Activated T-helper 17 cell treated with anti-CD3 and anti-CD28 coated beads, Interleukin-2, amount 50 U/mL, for 72 hours (primary cell): ENCODE data around the gene KIF5B. TPM values are rescaled to one million over a fixed set of nuclear protein-coding genes. Genes with fewer than 3 reads are reported as not detected.
"Not testable (repeated sequence)": the region's sequence is repeated elsewhere in the genome, so short reads cannot be mapped to it uniquely, and the experiment has no call there.

Experiments used
- ATAC-seq: fragments of 150-1000 bp; cut with Tn5 transposase; replicated peaks from 2 replicates; pipeline ENCODE4 v1.10.0; 2021; ENCODE audit warnings: mild to moderate bottlenecking, moderate library complexity
- H3K27ac Mint-ChIP-seq: one replicate; pipeline ENCODE4 v1.8.0; 2022; ENCODE audit warnings: mixed read lengths
- H3K27me3 Mint-ChIP-seq: one replicate; pipeline ENCODE4 v1.8.0; 2022; ENCODE audit warnings: mixed read lengths
- H3K36me3 Mint-ChIP-seq: one replicate; pipeline ENCODE4 v1.8.0; 2022; ENCODE audit warnings: low read depth, mild to moderate bottlenecking, mixed read lengths
- H3K4me1 Mint-ChIP-seq: one replicate; pipeline ENCODE4 v1.8.0; 2022; ENCODE audit warnings: mixed read lengths
- H3K4me3 Mint-ChIP-seq: one replicate; pipeline ENCODE4 v1.8.0; 2022; ENCODE audit warnings: mild to moderate bottlenecking, mixed read lengths
- H3K9me3 Mint-ChIP-seq: one replicate; pipeline ENCODE4 v1.8.0; 2022; ENCODE audit warnings: mixed read lengths
- total RNA-seq, 2 donors: library from RNA; stranded (reverse); gene quantifications; one replicate each; pipeline ENCODE4 v1.2.3, GENCODE V29; 2022

KIF5B gene
- total RNA-seq, 2 donors from 2014 or later, result 44.7 to 72.2 TPM

DNA sequence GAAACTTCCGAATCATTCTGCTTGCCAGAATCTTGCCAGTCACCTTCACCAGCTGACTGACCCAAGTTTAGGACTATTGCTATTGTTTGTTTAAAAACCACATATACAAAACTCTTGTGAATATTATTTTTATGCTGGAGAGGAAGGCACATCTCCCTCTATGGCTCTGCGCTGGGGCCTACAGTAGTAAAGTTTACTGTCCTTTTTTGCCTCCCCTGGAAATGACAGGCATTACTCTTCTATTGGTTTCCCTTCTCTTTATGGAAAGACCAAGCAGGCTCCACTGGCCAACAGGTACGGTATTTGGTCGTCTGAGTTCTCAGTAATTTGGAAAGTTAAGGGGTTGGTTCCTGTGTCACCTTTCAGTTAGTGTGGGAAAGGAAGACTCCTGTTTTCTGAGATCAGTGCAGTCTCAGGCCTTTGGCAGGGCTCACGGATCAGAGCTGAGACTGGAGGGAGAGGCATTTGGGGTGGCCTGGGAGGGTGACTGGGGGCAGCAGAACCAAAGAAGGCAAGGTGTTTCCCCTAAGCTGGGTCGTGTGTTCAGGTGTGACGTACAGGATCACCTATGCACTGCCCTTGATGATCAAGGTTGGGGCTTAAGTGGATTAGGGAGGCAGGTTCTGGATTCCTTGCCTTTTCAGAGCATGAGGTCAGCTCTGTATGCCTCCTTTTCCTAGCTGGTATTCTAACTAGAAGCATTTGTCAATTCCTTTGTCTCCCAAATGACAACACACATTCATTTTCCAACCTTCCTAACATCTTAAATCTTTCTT lies 16.0 kb upstream of the KIF5B start:
- H3K4me3 Mint-ChIP-seq, result no peak overlapping the region
- peaks cover 5% of the 10 kb centered on the region for H3K27me3 Mint-ChIP-seq
- H3K9me3 Mint-ChIP-seq, result no peaks in the 10 kb centered on the region
- no peak for ATAC-seq
- H3K27ac Mint-ChIP-seq, result no peak overlapping the region
- no peaks in the 10 kb centered on the region for H3K4me1 Mint-ChIP-seq
- no peaks in the 10 kb centered on the region for H3K36me3 Mint-ChIP-seq

DNA sequence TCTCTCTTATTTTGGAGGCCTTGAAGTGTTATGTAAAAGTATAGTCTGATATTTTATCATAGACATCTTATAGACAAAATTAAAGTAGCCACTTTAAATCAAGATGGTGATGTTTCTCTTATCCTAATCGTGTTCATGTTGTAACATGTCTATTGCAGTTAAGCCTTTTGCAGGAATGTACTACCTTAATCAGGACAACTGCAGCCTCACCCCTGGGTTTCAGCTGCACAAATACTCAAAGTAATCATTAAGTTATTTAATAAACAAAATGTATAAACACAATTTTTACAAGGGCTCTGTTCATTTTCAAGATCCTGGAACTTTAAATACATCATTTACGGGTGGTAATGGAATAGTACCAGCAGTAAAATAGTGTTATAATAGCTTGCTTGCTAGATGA lies 14.4 kb upstream of the KIF5B start:
- Mint-ChIP-seq H3K4me3 (no peak overlapping the region), H3K27ac (no peak overlapping the region), H3K27me3 (peaks cover 5% of the 10 kb centered on the region), H3K9me3 (no peaks in the 10 kb centered on the region), H3K36me3 (no peaks in the 10 kb centered on the region), H3K4me1 (no peaks in the 10 kb centered on the region)
- no peak for ATAC-seq

DNA sequence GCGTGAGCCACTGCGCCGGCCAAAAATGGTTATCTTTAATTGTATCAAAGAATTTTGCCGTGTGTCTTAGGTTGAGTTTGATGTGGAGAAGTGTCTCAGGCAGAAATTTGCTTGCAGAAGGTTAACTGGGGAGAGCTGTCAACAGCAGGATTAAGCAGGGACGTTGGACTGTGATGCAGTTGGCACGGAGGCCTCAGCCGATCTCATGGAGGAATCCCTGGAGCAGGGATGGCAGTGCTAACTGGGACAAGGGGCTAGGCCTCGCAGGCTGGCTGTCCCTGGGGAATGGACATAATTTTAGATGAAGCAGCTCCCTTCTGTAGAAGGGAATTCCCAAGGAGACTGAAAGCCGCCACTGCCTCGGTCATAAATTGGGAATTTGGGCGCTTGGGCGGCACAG lies 12.3 kb upstream of the KIF5B start:
- Mint-ChIP-seq H3K27me3 (peaks cover 3% of the 10 kb centered on the region), H3K4me3 (no peak overlapping the region), H3K27ac (no peak overlapping the region), H3K4me1 (peaks cover 3% of the 10 kb centered on the region), H3K36me3 (no peaks in the 10 kb centered on the region), H3K9me3 (no peaks in the 10 kb centered on the region)
- ATAC-seq, result no peak

DNA sequence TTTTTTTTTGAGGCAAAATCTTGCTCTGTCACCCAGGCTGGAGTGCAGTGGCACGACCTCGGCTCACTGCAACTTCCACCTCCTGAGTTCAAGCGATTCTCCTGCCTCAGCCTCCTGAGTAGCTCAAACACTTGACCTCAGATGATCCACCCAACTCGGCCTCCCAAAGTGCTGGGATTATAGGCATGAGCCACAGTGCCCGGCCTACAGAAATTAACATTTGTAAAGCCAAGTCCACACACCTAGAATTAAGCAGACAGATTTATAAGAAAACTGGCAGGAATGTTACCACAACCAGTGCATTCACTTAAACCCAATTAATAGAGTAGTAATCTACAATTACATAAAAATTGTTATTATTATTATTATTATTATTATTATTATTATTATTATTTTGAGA lies 11.7 kb upstream of the KIF5B start:
- H3K27me3 Mint-ChIP-seq, H3K4me1 Mint-ChIP-seq, H3K4me3 Mint-ChIP-seq, H3K9me3 Mint-ChIP-seq, H3K27ac Mint-ChIP-seq, ATAC-seq, H3K36me3 Mint-ChIP-seq: not testable (repeated sequence)

DNA sequence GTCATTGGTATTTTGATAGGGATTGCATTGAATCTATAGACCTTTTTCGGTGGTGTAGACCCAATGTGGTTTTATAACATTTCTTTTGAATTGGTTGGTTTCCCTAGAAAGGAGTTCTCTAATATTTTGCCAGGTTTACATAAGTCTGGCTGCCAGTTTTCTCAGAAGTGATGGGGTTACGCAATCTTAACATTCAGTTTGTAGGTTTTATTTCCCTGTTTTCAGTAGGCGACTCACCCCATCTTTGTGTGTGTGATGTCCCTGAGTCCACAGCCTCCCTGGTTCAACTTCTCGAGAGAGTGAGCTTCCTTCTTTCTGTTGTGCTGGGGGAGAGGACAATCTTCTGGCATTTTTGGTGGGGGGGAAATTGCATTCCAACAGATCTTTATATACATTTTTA lies 9.6 kb upstream of the KIF5B start:
- no peaks in the 10 kb centered on the region for H3K9me3 Mint-ChIP-seq
- no peak for ATAC-seq
- no peaks in the 10 kb centered on the region for H3K36me3 Mint-ChIP-seq
- H3K27ac Mint-ChIP-seq, result no peak overlapping the region
- H3K4me1 Mint-ChIP-seq, result peaks cover 5% of the 10 kb centered on the region
- no peaks in the 10 kb centered on the region for H3K27me3 Mint-ChIP-seq
- no peak overlapping the region for H3K4me3 Mint-ChIP-seq

DNA sequence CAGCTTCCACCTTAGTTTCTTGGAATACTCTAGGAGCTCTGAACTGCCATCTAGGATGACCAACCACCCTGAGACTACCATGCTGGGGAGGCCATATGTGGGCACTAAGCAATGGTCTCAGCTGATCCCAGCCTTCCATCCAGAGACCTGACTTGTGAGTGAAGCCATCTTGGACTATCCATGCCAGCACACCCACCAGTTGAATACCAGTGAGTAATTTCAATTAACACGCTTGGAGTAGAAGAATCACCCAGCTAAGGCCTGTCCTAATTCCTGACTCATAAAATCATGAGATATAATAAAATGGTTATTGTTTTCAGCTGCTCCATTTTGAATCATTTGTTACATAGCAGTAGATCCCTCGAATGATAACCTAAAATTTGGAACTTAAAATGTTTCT lies 5.2 kb upstream of the KIF5B start:
- peaks cover 5% of the 10 kb centered on the region for H3K4me1 Mint-ChIP-seq
- H3K36me3 Mint-ChIP-seq, result no peaks in the 10 kb centered on the region
- H3K27me3 Mint-ChIP-seq, result no peaks in the 10 kb centered on the region
- no peak for ATAC-seq
- no peak overlapping the region for H3K27ac Mint-ChIP-seq
- no peak overlapping the region for H3K4me3 Mint-ChIP-seq
- H3K9me3 Mint-ChIP-seq, result no peaks in the 10 kb centered on the region

DNA sequence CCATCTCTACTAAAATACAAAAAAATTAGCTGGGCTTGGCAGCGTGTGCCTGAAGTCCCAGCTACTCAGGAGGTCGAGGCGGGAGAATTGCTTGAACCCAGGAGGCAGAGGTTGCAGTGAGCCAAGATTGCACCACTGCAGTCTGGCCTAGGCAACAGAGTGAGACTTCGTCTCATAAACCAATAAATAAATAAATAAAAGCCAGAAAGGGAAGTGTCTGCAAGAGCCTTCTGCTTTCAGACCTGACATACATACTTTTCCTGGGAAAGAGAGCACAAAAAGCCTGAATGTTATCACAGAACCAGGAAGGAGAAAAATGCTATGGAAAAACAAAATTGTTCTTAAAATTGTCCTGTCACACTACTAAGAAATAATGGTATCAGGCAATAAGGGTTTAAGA lies 4.1 kb upstream of the KIF5B start:
- no peaks in the 10 kb centered on the region for H3K27me3 Mint-ChIP-seq
- no peaks in the 10 kb centered on the region for H3K9me3 Mint-ChIP-seq
- peaks cover 5% of the 10 kb centered on the region for H3K4me1 Mint-ChIP-seq
- no peak for ATAC-seq
- H3K4me3 Mint-ChIP-seq, result no peak overlapping the region
- peaks cover 4% of the 10 kb centered on the region for H3K36me3 Mint-ChIP-seq
- no peak overlapping the region for H3K27ac Mint-ChIP-seq

DNA sequence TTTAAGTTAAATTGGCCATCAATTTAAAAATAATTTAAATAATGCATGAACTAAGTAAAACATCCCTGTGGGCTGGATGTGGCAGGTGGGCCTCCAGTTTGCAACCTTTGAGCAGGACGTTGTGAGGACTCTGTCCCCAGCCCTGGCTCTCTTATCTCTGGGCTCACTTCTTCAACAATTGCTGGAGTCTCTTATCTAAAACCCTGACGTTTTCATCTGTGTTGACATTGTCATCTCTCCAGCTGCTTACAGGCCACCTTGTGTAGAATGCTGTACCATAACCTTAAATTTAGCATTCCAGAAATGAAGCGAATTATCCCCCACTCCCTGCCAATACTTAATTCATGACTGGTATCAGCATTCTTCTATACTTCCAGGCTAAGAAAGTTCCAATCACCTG lies 3.2 kb upstream of the KIF5B start:
- Mint-ChIP-seq H3K4me1 (peaks cover 7% of the 10 kb centered on the region), H3K27me3 (no peaks in the 10 kb centered on the region), H3K9me3 (no peaks in the 10 kb centered on the region), H3K4me3 (no peak overlapping the region), H3K27ac (no peak overlapping the region), H3K36me3 (peaks cover 13% of the 10 kb centered on the region)
- ATAC-seq, result no peak

DNA sequence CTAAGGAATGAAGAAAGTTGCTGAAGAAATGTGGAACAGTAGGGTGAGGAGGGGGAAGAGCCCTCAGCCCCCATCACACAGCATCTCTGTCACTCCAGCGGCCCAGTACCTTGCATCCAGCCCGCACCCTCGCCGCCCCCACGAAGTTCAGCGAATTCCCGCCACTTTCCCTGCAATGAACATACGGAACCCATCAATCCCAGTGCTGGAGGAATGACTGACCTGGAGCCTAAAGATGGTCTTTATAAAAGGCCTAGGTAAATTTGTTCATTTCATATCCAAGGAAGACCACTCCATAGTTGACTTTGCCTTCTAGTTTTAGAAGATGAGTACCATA lies 779 bp upstream of the KIF5B start:
- no peaks in the 10 kb centered on the region for H3K9me3 Mint-ChIP-seq
- H3K4me1 Mint-ChIP-seq, result peaks cover 9% of the 10 kb centered on the region
- peak overlapping the region; percentile 88 for H3K27ac Mint-ChIP-seq
- no peak for ATAC-seq
- no peaks in the 10 kb centered on the region for H3K27me3 Mint-ChIP-seq
- H3K36me3 Mint-ChIP-seq, result peaks cover 31% of the 10 kb centered on the region
- H3K4me3 Mint-ChIP-seq, result peak overlapping the region; percentile 96

DNA sequence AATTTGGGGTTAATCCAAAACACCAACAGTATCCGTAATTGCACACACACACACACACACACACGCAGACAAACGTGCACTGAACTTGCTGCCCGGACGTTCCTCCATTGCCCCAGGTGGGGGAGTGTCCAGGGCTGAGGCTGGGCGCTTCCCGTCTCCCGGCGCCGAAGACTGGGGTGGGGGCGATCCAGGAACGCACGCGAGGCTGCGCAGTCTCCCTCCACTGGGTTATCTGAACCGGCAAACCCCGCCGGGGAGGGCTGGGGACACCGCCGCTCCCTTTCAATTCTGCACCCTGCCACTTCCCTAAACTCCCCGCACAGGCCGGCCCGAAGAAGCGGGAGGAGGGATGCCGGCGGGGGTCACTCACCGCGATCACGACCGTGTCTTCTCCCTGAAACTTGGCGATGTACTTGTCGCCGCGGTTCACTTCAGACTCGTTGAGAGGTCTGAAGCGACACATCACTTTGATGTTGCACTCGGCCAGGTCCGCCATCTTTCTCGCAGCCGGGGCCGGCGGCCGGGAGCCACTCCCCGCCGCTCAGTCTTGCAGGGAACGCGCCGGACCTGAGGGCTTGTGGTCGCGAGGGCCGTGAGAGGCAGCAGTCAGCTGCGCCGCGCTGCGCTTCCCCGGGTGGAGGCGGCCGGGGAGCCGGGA lies 618 bp downstream of the KIF5B start:
- peak; percentile 64 for ATAC-seq
- peak overlapping the region; percentile 96 for H3K4me3 Mint-ChIP-seq
- H3K36me3 Mint-ChIP-seq, result peaks cover 37% of the 10 kb centered on the region
- H3K27ac Mint-ChIP-seq, result peak overlapping the region; percentile 88
- peaks cover 19% of the 10 kb centered on the region for H3K4me1 Mint-ChIP-seq
- no peaks in the 10 kb centered on the region for H3K27me3 Mint-ChIP-seq
- no peaks in the 10 kb centered on the region for H3K9me3 Mint-ChIP-seq

DNA sequence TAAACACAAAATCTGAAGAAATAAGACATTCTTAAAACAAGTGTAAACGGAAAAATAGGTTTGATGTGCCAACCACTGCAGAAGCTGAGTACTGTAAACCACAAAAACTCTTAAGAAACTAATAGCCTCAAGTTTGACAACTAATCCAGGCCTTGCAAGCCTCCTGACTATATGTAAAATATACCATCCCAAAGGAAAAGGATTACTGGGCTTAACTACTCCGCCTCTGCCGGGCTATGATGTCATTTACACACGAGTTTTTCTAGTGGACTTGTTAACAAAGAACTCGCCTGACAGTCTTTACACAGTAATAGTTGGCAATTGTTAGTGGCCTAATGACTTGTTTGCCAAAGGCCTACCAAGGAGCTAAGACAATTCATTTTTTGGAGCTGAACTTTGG lies 2.1 kb downstream of the KIF5B start:
- H3K27ac Mint-ChIP-seq, result peak overlapping the region; percentile 88
- peaks cover 52% of the 10 kb centered on the region for H3K36me3 Mint-ChIP-seq
- H3K27me3 Mint-ChIP-seq, result no peaks in the 10 kb centered on the region

DNA sequence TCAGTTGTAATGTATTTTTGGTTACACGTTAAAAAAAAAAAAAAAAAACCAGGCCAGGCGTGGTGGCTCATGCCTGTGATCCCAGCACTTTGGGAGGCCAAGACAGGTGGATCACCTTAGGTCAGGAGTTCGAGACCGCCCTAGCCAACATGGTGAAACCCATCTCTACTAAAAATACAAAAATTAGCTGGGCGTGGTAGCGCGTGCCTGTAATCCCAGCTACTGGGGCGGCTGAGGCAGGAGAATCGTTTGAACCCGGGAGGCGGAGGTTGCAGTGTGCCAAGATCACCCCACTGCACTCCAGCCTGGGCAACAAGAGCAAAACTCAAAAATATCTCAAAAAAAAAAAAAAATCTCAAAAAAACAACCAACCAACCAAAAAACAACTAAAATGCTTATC lies 2.8 kb downstream of the KIF5B start:
- H3K9me3 Mint-ChIP-seq, H3K27me3 Mint-ChIP-seq, ATAC-seq: not testable (repeated sequence)
- Mint-ChIP-seq H3K4me1 (peaks cover 37% of the 10 kb centered on the region), H3K27ac (peak overlapping the region; percentile 88), H3K36me3 (peaks cover 56% of the 10 kb centered on the region), H3K4me3 (peak overlapping the region; percentile 96)

More for the DNA sequence above, 2.1 kb downstream of the KIF5B start:
- no peak for ATAC-seq
- H3K4me1 Mint-ChIP-seq, result peaks cover 35% of the 10 kb centered on the region
- H3K9me3 Mint-ChIP-seq, result no peaks in the 10 kb centered on the region
- peak overlapping the region; percentile 96 for H3K4me3 Mint-ChIP-seq

DNA sequence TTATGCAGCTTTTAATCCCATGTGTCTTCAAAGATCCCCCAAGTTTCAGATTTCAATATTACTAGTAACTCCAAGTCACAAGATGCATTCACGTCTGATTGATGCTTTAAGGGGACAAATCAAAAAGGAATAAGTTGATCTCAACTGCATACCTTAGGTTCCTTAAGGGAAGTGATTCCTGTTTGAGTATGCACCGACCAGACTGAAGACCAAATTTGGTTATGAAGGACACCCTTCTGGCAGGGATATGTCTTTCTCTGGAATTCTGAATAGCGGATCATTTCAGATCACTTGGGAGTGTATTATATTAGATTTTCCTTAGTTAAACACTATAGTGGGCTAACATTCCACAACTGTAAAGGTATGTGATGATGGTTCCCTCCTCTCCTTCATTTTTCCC lies 4.3 kb downstream of the KIF5B start:
- Mint-ChIP-seq H3K9me3 (no peaks in the 10 kb centered on the region), H3K4me3 (peak overlapping the region; percentile 96), H3K27me3 (no peaks in the 10 kb centered on the region), H3K4me1 (peaks cover 46% of the 10 kb centered on the region), H3K27ac (peak overlapping the region; percentile 88), H3K36me3 (peaks cover 70% of the 10 kb centered on the region)
- no peak for ATAC-seq

DNA sequence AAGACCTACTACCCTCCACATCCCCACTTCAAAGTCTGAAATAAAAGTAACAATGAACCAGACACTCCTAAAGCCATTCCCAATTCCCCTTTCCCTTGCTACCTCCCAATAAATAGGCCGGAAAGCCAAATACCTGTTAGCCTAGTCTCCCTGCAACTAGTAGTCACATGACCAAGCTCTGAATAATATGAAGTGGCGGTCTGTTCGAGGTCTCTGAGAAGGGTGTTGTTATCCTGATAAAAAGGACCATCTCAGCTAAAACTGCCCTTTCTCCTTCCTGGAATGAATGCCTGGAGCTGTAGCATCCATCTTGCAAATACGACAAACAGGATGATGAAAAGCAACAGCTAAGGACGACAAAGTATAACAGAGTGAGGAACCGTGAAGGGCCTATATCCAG lies 6.0 kb downstream of the KIF5B start:
- peaks cover 82% of the 10 kb centered on the region for H3K36me3 Mint-ChIP-seq
- H3K27me3 Mint-ChIP-seq, result no peaks in the 10 kb centered on the region
- no peaks in the 10 kb centered on the region for H3K9me3 Mint-ChIP-seq
- H3K4me3 Mint-ChIP-seq, result peak overlapping the region; percentile 96
- no peak for ATAC-seq
- H3K4me1 Mint-ChIP-seq, result peaks cover 58% of the 10 kb centered on the region
- H3K27ac Mint-ChIP-seq, result peak overlapping the region; percentile 88

DNA sequence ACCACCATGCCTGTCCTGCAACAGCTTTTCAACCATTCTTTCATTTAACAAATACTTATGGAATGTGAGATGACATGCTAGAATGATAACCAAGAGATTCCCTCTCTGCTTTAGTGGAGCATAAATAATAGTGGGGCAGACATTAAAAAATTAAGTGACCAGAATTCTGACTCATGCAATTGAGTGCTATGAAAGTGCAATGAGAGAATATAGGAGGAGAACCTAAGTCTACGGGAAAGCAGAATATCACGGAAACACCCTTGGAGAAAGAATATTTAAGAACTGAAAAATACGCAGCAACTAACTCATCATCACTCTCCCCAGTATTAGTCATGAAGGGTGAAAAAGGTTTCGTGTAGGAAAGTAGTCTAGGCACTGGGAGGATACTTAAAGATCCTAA lies 7.1 kb downstream of the KIF5B start:
- ATAC-seq, result peak; percentile 78
- H3K9me3 Mint-ChIP-seq, result no peaks in the 10 kb centered on the region
- H3K4me3 Mint-ChIP-seq, result peak overlapping the region; percentile 96
- H3K36me3 Mint-ChIP-seq, result peaks cover 82% of the 10 kb centered on the region
- peak overlapping the region; percentile 88 for H3K27ac Mint-ChIP-seq
- H3K4me1 Mint-ChIP-seq, result peaks cover 61% of the 10 kb centered on the region
- H3K27me3 Mint-ChIP-seq, result no peaks in the 10 kb centered on the region
